NCI-H128 (cell line): ENCODE data around the gene VWA8.

ENCODE experiments used
- DNase-seq: peaks from one replicate; lab custom pipeline; 2025; ENCODE audit not compliant: unreplicated experiment; lab: John Stamatoyannopoulos, UW

Gene VWA8

GRCh38 chr13:41696163-41697003, 264.5 kb downstream of the VWA8 start:
- DNase-seq, result no peak

- DNase-seq, result no peak
Measured at GRCh38 chr13:41694545-41695301, 266.2 kb downstream of the VWA8 start.

- no peak for DNase-seq
Measured at GRCh38 chr13:41693434-41693833, 267.5 kb downstream of the VWA8 start.

GRCh38 chr13:41691274-41691673, 269.6 kb downstream of the VWA8 start:
- DNase-seq, result no peak

- no peak for DNase-seq
Measured at GRCh38 chr13:41682766-41683165, 278.1 kb downstream of the VWA8 start.

- DNase-seq, result no peak
Measured at GRCh38 chr13:41682001-41682400, 278.9 kb downstream of the VWA8 start.

GRCh38 chr13:41681587-41681986, 279.3 kb downstream of the VWA8 start:
- no peak for DNase-seq

GRCh38 chr13:41680900-41681299, 280.0 kb downstream of the VWA8 start:
- no peak for DNase-seq

- DNase-seq, result no peak
Measured at GRCh38 chr13:41678848-41679247, 282.1 kb downstream of the VWA8 start.

- DNase-seq, result no peak
Measured at GRCh38 chr13:41678249-41678648, 282.7 kb downstream of the VWA8 start.

GRCh38 chr13:41675306-41675705, 285.6 kb downstream of the VWA8 start:
- DNase-seq, result no peak

- DNase-seq, result no peak
Measured at GRCh38 chr13:41674246-41674645, 286.7 kb downstream of the VWA8 start.

- DNase-seq, result no peak
Measured at GRCh38 chr13:41673640-41674039, 287.3 kb downstream of the VWA8 start.

GRCh38 chr13:41670873-41671443, 290.0 kb downstream of the VWA8 start:
- no peak for DNase-seq

- DNase-seq, result peak; percentile 50
Measured at GRCh38 chr13:41668130-41668757, 292.7 kb downstream of the VWA8 start.

GRCh38 chr13:41666644-41667043, 294.3 kb downstream of the VWA8 start:
- no peak for DNase-seq

- no peak for DNase-seq
Measured at GRCh38 chr13:41660411-41660810, 300.5 kb downstream of the VWA8 start.

GRCh38 chr13:41658057-41658661, 302.8 kb downstream of the VWA8 start:
- DNase-seq, result no peak

- DNase-seq, result no peak
Measured at GRCh38 chr13:41655997-41656396, 304.9 kb downstream of the VWA8 start.

GRCh38 chr13:41654796-41655195, 306.1 kb downstream of the VWA8 start:
- no peak for DNase-seq

GRCh38 chr13:41652735-41653361, 308.1 kb downstream of the VWA8 start:
- no peak for DNase-seq
